HG03045 (cell line): ENCODE data around the gene TUBGCP3.

ENCODE experiments used
- ATAC-seq: cut with Tn5 transposase; IDR thresholded peaks from one replicate; pipeline ENCODE4 v1.9.1; 2021; ENCODE audit warnings: mild to moderate bottlenecking, moderate library complexity; ENCODE audit not compliant: unreplicated experiment

TUBGCP3 gene

DNA sequence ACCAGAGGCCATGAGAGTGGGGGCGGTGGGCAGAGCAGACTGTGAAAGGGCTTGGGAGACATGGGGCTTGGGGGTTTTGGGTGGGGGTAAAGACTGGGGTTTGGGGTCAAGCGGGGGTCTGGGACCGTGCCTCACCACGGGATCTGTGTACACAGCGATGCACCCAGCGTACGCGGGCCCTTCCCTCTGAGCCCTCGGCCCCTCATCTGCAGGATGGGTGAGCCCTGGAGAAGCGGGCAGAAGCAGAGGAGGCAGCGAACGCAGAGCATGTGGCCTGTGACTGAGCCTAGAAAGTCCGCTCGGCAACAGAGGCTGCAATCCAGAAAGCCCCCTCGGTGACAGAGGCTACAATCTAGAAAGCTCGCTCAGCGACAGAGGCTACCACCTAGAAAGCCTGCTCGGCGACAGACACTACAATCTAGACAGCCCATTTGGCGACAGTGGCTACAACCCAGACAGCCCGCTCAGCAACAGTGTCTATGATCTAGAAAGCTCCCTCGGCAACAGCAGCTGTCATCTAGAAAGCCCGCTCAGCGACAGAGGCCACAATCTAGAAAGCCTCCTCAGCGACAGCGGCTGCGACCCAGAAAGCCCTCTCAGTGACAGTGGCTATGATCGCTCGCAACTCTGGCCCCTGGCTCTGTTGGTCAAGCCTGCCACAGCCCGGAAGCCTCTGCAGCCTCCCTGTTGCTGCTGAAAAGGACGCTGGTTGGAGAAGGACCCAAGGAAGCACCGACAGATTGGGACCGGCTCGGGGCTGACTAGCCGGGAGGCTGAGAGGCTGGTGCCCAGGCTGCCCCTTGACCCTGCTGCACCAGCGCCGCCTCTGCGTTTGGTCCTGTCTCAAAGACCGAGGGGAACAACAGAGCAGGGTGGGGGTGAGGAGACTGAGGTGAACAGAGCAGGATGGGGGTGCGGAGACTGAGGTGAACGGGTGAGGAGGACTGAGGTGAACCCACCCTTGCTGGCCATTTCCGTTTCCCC, 143.2 kb downstream of the TUBGCP3 start:
- no peak for ATAC-seq

DNA sequence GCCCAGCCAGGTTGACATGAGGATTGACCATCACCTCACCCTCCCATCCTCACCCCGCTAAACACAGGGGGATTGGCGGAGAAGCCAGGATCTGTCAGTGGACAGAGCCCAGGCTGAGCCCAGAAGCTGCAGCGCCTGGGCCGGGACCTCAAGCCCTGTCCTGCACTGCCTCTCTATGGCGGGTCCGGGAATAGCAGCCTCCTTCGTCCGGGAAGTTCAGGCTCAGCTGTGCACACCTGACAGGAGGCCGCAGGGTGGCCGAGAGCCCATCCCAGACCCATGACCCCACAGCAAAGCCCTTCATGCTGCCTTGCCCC, 144.0 kb downstream of the TUBGCP3 start:
- no peak for ATAC-seq

DNA sequence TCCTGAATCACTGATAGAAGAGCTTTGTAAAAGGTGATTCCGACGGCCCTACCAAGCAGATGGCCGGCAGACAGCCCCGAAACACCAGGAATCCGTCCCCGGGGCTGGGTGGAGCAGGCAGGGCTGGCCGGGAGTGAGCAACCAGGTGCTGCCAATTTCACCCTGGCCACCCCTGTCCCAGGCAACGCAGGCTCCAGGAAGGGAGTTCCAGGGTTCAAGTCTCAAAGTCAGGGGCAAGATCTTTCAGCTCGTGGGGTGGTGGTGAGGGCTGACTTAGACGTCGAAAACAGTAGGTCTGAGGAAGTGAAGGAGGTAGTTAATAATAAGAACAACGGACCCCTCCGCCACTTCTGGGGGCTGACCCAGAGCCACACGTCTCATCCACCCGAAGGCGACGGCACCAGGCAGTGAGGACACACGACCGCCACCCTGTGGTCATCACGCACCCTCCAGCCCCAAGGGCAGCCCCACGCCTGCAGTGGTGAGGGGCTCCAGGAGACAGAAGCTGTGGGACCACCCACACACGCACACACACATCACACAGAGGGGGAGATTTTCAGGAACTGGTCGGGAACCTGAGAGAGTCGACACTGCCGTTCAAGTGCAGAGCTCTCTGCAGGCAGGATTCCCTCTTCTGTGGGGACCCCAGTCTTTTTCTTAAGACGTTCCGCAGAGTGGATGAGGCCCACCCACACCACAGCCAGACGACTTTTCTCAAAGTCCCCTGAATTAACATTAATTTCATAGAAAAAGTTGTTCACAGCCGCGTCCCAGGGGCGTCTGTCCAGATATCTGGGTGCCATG, 144.6 kb downstream of the TUBGCP3 start:
- no peak for ATAC-seq

DNA sequence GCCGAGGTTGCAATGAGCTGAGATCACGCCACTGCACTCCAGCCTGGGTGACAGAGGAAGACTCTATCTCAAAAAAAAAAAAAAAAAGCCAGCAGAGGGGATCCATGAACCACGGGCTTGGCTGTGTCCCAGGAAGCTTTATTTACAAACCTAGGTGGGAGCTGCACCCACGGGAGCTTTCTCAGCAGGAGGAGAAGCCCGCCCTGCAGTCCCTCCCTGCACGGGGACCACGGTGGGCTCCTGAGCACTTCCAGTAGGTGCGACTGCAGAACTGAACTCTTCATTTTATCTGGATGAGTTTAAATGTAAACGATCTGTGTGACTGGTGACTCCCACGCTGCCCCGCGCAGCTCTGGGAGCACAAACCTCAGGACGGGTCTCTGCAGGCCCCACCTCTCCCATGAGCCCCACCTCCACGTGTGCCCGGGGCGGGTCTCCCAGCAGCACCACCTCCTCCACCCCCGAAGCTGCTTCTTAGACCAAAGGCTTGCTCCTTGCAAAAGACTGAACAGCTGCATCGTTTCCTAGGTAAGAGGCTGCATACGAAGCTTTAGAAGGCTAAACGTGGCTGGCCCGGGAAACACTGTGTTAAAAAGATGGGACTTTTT, 145.4 kb downstream of the TUBGCP3 start:
- no peak for ATAC-seq

DNA sequence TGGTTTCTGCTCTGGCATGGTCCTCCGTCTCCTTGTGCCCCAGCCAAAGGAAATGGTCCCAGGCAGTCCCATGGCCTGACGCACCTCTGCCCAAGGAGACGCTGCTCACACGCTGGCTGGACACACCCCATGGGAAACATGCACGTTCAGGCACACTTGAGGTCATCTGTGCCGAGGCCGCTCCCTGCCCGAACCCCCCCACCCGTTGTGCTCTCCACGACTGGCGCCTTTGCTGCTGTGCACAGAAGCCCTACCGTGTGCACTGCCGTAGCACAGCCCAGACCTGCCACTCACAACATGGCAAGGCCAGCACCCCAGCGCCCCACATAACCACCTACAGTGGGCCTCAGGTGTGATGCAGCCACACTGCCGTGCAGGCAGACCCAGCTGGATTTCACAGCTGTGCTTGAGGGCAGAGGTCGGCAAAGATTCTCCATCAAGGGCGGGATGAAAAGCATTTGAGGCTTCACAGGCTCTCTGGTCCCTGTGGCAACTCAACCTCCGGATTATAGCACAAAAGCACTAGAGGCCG, 146.1 kb downstream of the TUBGCP3 start:
- no peak for ATAC-seq

DNA sequence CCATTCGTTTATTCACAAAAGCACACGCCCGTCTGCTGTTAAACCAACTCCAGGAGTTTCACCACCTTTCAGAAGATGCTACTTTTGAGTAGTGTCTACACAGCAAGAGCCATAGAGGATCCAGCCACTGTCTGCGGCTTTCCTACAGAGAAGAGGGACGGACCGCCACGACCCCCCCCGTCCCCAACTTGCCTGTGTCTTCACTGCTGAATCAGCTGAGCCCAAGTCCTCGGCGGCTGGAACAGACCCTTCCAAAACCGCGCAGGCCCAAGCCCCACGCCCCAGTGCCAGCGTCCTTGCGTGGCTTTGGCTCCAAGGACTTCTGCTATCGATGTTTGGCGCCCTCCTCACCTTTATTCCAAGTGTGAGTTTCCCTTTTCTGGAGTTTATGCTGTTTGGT, 146.7 kb downstream of the TUBGCP3 start:
- no peak for ATAC-seq

DNA sequence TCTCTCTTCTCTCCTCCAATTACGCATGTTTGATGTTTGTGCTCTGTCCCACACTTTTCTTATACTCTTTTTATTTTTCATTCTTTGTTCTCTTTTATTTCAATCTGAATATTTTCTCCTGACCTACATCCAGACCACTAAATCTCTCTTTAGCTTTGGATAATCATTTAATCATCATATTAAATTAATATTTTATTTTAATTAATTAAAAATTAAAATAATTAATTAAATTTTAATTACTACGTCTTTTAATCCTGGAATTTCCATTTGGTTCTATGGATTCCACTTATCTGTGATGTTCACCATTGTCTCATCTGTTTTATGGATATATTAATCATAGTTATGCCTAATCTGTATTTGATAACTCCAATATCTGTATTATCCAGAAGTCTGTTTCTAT, 149.4 kb downstream of the TUBGCP3 start:
- no peak for ATAC-seq

DNA sequence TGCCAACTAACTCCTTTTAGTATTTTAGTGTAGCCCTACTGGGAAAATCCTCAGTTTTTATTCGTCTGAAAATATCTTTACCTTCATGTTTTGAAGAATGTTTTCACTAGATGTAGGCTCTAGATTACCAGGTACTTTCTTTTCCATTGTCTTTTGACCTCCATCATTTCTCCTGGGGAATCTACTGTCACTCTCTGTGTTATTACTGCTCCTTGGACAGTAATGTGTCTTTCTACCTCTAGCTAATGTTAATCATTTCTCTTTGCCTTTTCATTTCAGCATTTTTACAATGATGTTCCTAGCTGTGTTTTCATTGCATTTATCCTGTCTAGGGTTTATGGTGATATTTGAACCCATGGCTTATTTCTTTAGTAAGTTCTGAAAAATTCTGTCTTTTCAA, 149.9 kb downstream of the TUBGCP3 start:
- ATAC-seq = no peak

DNA sequence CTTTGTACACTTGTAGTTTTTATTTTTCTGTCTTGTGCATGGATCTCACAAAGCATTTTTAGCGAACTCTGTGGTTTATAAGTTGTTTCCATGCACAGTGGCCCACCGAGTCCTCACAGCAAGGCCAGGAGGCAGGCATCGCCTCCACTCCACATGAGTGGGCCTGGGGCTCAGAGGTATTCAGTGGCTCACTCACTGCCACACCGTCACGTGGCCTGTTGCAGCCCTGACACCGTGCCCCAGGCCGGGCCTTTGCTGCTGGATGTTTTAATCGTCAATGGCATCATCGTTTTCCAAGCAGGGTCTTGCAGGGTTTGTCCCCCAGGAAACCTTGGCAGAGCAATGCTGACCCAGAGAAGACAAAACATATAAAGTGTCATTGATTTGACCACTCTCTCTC, 152.0 kb downstream of the TUBGCP3 start:
- no peak for ATAC-seq
